K562 (cell line): ENCODE data around the gene TRABD2B. TPM values are rescaled to one million over a fixed set of nuclear protein-coding genes. Genes with fewer than 3 reads are reported as not detected.

ENCODE experiments used
- ATAC-seq: fragments of 200-7000 bp; cut with Tn5 transposase; 3 replicates; pipeline ENCODE4 v1.9.1; 2020; ENCODE audit warnings: moderate library complexity
- BruUV-seq: library from RNA; stranded (reverse); fragments of 400-500 nt; replicated peaks from 2 replicates; lab custom pipeline; 2021; lab: Mats Ljungman, UMichigan
- CTCF ChIA-PET: fragments of 300-600 bp; formaldehyde crosslinking; extraction: SDS; loops from one replicate; lab custom pipeline; 2021; ENCODE audit warnings: low intra/inter-chr PET ratio; lab: Yijun Ruan, JAX
- POLR2A ChIA-PET: fragments of 300-600, 350-650 bp; sonication (Branson Sonifier 250); formaldehyde crosslinking; extraction: SDS; loops from one replicate; lab custom pipeline; 2021; ENCODE audit warnings: antibody characterized with exemption, inconsistent platforms; lab: Yijun Ruan, JAX
- DNase-seq, 4 experiments: peaks; one replicate each; pipeline versions ENCODE4 v3.0.0 to v3.0.0-alpha.2; 2011 to 2018; ENCODE audit warnings: low spot score in 3 of 4, mixed read lengths in 3 of 4; ENCODE audit errors: extremely low read depth in 1 of 4
- FAIRE-seq: peaks from 2 replicates; lab custom pipeline; 2011; peaks lifted over from hg19 to GRCh38; lab: Jason Lieb, UNC
- H2AFZ ChIP-seq: 2 replicates; pipeline ENCODE4 v1.6.0; 2011; ENCODE audit warnings: low read depth, low read length, control low read depth, inconsistent platforms
- H3K27ac ChIP-seq: fragments of 200-600 bp; 3 replicates; pipeline ENCODE4 v1.8.0; 2011; ENCODE audit warnings: low read depth, mild to moderate bottlenecking, control low read depth, inconsistent platforms, low read length, moderate library complexity, mixed read lengths; ENCODE audit errors: extremely low read depth
- H3K27me3 ChIP-seq, 2 experiments: fragments of 300-600 bp in 1 of 2; 2 replicates in 1 of 2; 3 replicates in 1 of 2; pipeline versions ENCODE4 v1.6.0 to v1.8.0; 2011; ENCODE audit warnings: inconsistent platforms in 2 of 2, low read length in 2 of 2, mild to moderate bottlenecking in 1 of 2, mixed read lengths in 1 of 2, moderate library complexity in 1 of 2; ENCODE audit not compliant: control insufficient read depth in 2 of 2, insufficient read depth in 2 of 2
- H3K36me3 ChIP-seq: fragments of 300-600 bp; 3 replicates; pipeline ENCODE4 v1.8.0; 2011; ENCODE audit warnings: mild to moderate bottlenecking, low read length, inconsistent platforms; ENCODE audit not compliant: control insufficient read depth, insufficient read depth
- H3K4me1 ChIP-seq, 2 experiments: fragments of 200-600 bp in 1 of 2; replicated peaks in 1 of 2; 2 replicates in 1 of 2; 3 replicates in 1 of 2; pipeline versions ENCODE4 v1.5.1 to v1.8.0; 2011; ENCODE audit warnings: inconsistent platforms in 2 of 2, low read length in 2 of 2, mild to moderate bottlenecking in 1 of 2, mixed read lengths in 1 of 2, moderate library complexity in 1 of 2; ENCODE audit not compliant: control insufficient read depth in 2 of 2, insufficient read depth in 2 of 2
- H3K4me2 ChIP-seq: 2 replicates; pipeline ENCODE4 v1.6.1; 2011; ENCODE audit warnings: low read length, control low read depth, inconsistent platforms, mixed read lengths; ENCODE audit not compliant: insufficient read depth
- H3K4me3 ChIP-seq: fragments of 200-600 bp; sonication (generic), shearing (Covaris generic); 2 replicates; pipeline ENCODE4 v1.5.1; 2016; ENCODE audit warnings: control low read depth, inconsistent platforms
- H3K79me2 ChIP-seq: fragments of 200-600 bp; 3 replicates; pipeline ENCODE4 v1.8.0; 2011; ENCODE audit warnings: low read length, inconsistent platforms; ENCODE audit not compliant: control insufficient read depth, insufficient read depth
- H3K9ac ChIP-seq, 2 experiments: 2 replicates each; pipeline versions ENCODE4 v1.6.0 to v1.6.1; 2011; ENCODE audit warnings: low read depth in 2 of 2, low read length in 2 of 2, control low read depth in 1 of 2, inconsistent platforms in 1 of 2, mild to moderate bottlenecking in 1 of 2, mixed read lengths in 1 of 2; ENCODE audit not compliant: insufficient read depth in 1 of 2
- H3K9me1 ChIP-seq: one replicate; pipeline ENCODE4 v1.6.0; 2011; ENCODE audit warnings: inconsistent platforms, mild to moderate bottlenecking, low read length, moderate library complexity; ENCODE audit not compliant: control insufficient read depth, insufficient read depth
- H3K9me3 ChIP-seq: replicated peaks from 2 replicates; pipeline ENCODE4 v1.5.1; 2011; ENCODE audit warnings: low read depth, low read length, inconsistent platforms; ENCODE audit not compliant: control insufficient read depth, insufficient read depth
- H4K20me1 ChIP-seq: replicated peaks from 2 replicates; pipeline ENCODE4 v1.6.1; 2011; ENCODE audit warnings: low read length, inconsistent platforms, mixed read lengths; ENCODE audit not compliant: control insufficient read depth, insufficient read depth
- E2F8 ChIP-seq: fragments of 450-650 bp; IDR thresholded peaks from 2 replicates; pipeline ENCODE4 v1.7.1; 2018; ENCODE audit warnings: mild to moderate bottlenecking, low read depth; ENCODE audit not compliant: partially characterized antibody
- EGR1 ChIP-seq: fragments of 450-650 bp; conservative IDR thresholded peaks from 2 replicates; pipeline ENCODE4 v1.6.1; 2017; ENCODE audit warnings: mild to moderate bottlenecking
- MIER1 ChIP-seq: fragments of 450-650 bp; IDR thresholded peaks from 2 replicates; pipeline ENCODE4 v1.6.1; 2016; ENCODE audit warnings: antibody characterized with exemption, mild to moderate bottlenecking, low read depth
- NCOA1 ChIP-seq: fragments of 450-650 bp; IDR thresholded peaks from 2 replicates; pipeline ENCODE4 v1.6.1; 2016; ENCODE audit warnings: low read depth
- NFIX ChIP-seq: fragments of 250-450 bp; sonication (Bioruptor Pico); IDR thresholded peaks from 2 replicates; pipeline ENCODE4 v1.4.0; 2020; ENCODE audit warnings: low read depth, mild to moderate bottlenecking, moderate library complexity
- NFRKB ChIP-seq: fragments of 450-650 bp; IDR thresholded peaks from 2 replicates; pipeline ENCODE4 v1.6.1; 2016; ENCODE audit warnings: low read depth
- PRDM10 ChIP-seq: fragments of 450-650 bp; IDR thresholded peaks from 2 replicates; pipeline ENCODE4 v1.6.1; 2018; ENCODE audit not compliant: partially characterized antibody
- SOX6 ChIP-seq: fragments of 450-650 bp; IDR thresholded peaks from 2 replicates; pipeline ENCODE4 v1.6.1; 2014; ENCODE audit warnings: mild to moderate bottlenecking
- THRAP3 ChIP-seq: fragments of 450-650 bp; IDR thresholded peaks from 2 replicates; pipeline ENCODE4 v1.6.1; 2016; ENCODE audit warnings: mild to moderate bottlenecking, inconsistent platforms, borderline replicate concordance
- ZFP91 ChIP-seq: sonication (generic); formaldehyde crosslinking; IDR thresholded peaks from 2 replicates; pipeline ENCODE4 v1.8.0; 2022; ENCODE audit warnings: mild to moderate bottlenecking, missing genetic modification reagents
- WGBS: fragments of 100-300 bp; shearing (Covaris generic); methylation state at CpG from one replicate; pipeline ENCODE4 v1.1.6; 2016; ENCODE audit warnings: low coverage, mixed read lengths; ENCODE audit not compliant: insufficient coverage; ENCODE audit errors: missing lambda C conversion rate; 5-methylcytosine and 5-hydroxymethylcytosine counted together
- in situ Hi-C: fragments of 300-500 bp; cut with MboI; formaldehyde crosslinking; loops from 4 replicates; pipeline ENCODE4 v1.15.0; 2018; ENCODE audit warnings: inconsistent platforms, mixed read lengths
- intact Hi-C: fragments of 100-400 bp; cut with micrococcal nuclease; formaldehyde crosslinking; loops from 2 replicates; pipeline ENCODE4 v1.14.2; 2022
- polyA plus RNA-seq, 8 experiments: library from polyadenylated mRNA; depleted of rRNA in 4 of 8; stranded (reverse) in 5 of 8; unstranded in 3 of 8; fragments of >200 nt; fragmentation: Nextera tagmentation in 2 of 8; fragmentation: Illumina TruSeq in 1 of 8; extraction: Ambion mirVana in 2 of 8; extraction: Trizol in 1 of 8; gene quantifications; 2 replicates each; pipeline versions ENCODE4 v1.2.1 to v1.2.3, GENCODE V29; 2011 to 2014; ENCODE audit warnings: inconsistent platforms in 1 of 8, missing spikeins in 1 of 8
- total RNA-seq, 7 experiments: library from RNA; depleted of rRNA in 6 of 7; stranded (reverse); fragments of >200 nt in 6 of 7; fragmentation: Illumina TruSeq in 2 of 7; extraction: Trizol in 2 of 7; gene quantifications; 2 replicates each; pipeline versions ENCODE4 v1.2.1 to v1.2.3, GENCODE V29; 2011 to 2021; ENCODE audit warnings: low replicate concordance in 1 of 7

The TRABD2B gene
- total and polyA plus RNA-seq, 9 of the 15 experiments (the other 6 are each of a cell fraction or from before 2014, with no cell fraction given): not detected

GRCh38 chr1:47755101-47755990 lies 241.8 kb downstream of the TRABD2B start (continued):
- peak; percentile 14 for TF ChIP-seq PRDM10

GRCh38 chr1:47754221-47754620 lies 243.0 kb downstream of the TRABD2B start:
- H3K36me3 ChIP-seq: no peaks in the 10 kb centered on the region
- no peak overlapping the region for H3K27ac ChIP-seq
- 13% methylated on average over 6 of the region's 6 CpGs for WGBS
- H3K4me1 ChIP-seq: peaks cover 0 to 3% of the 10 kb centered on the region in 2 experiments; a peak in 1 of 5 replicates
- intact Hi-C loops (no loop called here), in situ Hi-C loops (loop anchor here (25.0 kb wide), 1 partner anchor 458 kb away; the partner anchor contains the start of gene SLC5A9)
- DNase-seq (no peak), ATAC-seq (no peak), FAIRE-seq (no peak)
- POLR2A ChIA-PET: interaction anchor here (0.6 to 1.0 kb wide), 2 partner anchors 9 to 317 kb away, joined by 3 read pairs; partner anchors contain the start of gene FOXD2
- BruUV-seq: no TSS peak
- CTCF ChIA-PET: no interaction called here
- H3K79me2 ChIP-seq: no peaks in the 10 kb centered on the region
- H3K9me1 ChIP-seq: no peaks in the 10 kb centered on the region
- no peak overlapping the region for H3K4me2 ChIP-seq
- H3K9me3 ChIP-seq: no peaks in the 10 kb centered on the region
- H2AFZ ChIP-seq: no peak overlapping the region
- peaks cover 15 to 27% of the 10 kb centered on the region in 2 experiments; a peak in 4 of 5 replicates for H3K27me3 ChIP-seq
- H3K9ac ChIP-seq: no peak overlapping the region
- H4K20me1 ChIP-seq: 0 out of 2 replicates have a peak, but pooled peaks cover 11% of the 10 kb centered on the region
- no peak overlapping the region for H3K4me3 ChIP-seq
- TF ChIP-seq EGR1 (no peak), MIER1 (no peak), ZFP91 (CRISPR knock-in tag) (no peak), NFRKB (no peak), NCOA1 (no peak), NFIX (CRISPR knock-in tag) (no peak), THRAP3 (no peak), E2F8 (no peak), SOX6 (no peak)
